Activated CD4-positive, alpha-beta T cell treated with anti-CD3 and anti-CD28 coated beads, Interleukin-2, amount 50 U/mL, for 48 hours (primary cell): ENCODE results near the gene PLD4.

Source experiments
- DNase-seq, 2 experiments: peaks; one replicate each; pipeline ENCODE4 v3.0.0-alpha.2; 2020

PLD4 gene

GRCh38 chr14:104976198-104977007, 51.7 kb downstream of the PLD4 start:
- peak; percentile 91 to 92 for DNase-seq

- DNase-seq: no peak
Observed at GRCh38 chr14:104977008-104977680, 52.5 kb downstream of the PLD4 start.

- peak; percentile 64 to 71 for DNase-seq
Observed at GRCh38 chr14:104977681-104978653, 53.3 kb downstream of the PLD4 start, which contains the start of gene AHNAK2. Gene AHNAK2, minus strand, starts transcription at chr14:104978374. Its CDS starts 137 bp downstream, at chr14:104978237.

- no peak for DNase-seq
Observed at GRCh38 chr14:104978746-104979691, 54.3 kb downstream of the PLD4 start.

- no peak for DNase-seq
Observed at GRCh38 chr14:104979758-104980610, 55.3 kb downstream of the PLD4 start.

GRCh38 chr14:104980611-104981531, 56.2 kb downstream of the PLD4 start:
- DNase-seq: no peak

GRCh38 chr14:104981699-104982541, 57.2 kb downstream of the PLD4 start:
- DNase-seq: no peak

- DNase-seq: no peak
Observed at GRCh38 chr14:104982548-104983230, 58.0 kb downstream of the PLD4 start.
